Measurements from ENCODE around the gene TEPSIN. TPM values are rescaled to one million over a fixed set of nuclear protein-coding genes. Genes with fewer than 3 reads are reported as not detected.

Gene TEPSIN
- total RNA-seq, 1 donor from 2014 or later, result 50.1 TPM

DNA sequence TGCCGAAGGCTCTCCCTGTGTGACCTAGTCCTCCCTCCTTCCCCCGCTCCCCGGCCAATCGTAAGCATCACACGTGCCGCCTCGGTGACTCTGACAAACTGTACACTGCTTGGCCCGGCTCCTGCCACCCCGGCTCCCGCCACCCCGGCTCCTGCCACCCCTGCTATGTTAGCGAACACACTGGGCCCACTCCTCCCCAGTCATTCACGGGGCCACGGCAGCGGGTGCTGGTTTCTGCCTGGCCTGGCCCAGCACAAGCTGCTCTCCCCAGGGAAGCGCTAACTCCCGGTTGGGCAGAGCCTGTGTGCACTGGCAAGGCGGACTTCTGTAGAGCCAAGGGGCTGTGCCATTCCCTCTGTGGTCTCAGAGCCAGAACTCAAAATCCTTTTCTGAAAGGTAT, 22.2 kb upstream of the TEPSIN start:
- Mint-ChIP-seq H3K36me3 (no peaks in the 10 kb centered on the region), H3K9me3 (no peaks in the 10 kb centered on the region), H3K4me3 (no peak overlapping the region), H3K4me1 (ENCODE audit: unreplicated experiment) (peaks cover 5% of the 10 kb centered on the region), H3K27ac (no peak overlapping the region), H3K27me3 (no peaks in the 10 kb centered on the region)
- no peak for DNase-seq (ENCODE audit: extremely low spot score, unreplicated experiment)
- TF ChIP-seq CTCF (conservative IDR thresholded peaks at IDR 0.05), result no peak

GRCh38 chr17:81260641-81261040, 21.8 kb upstream of the TEPSIN start:
- Mint-ChIP-seq H3K27me3 (no peaks in the 10 kb centered on the region), H3K4me1 (ENCODE audit: unreplicated experiment) (peaks cover 5% of the 10 kb centered on the region), H3K36me3 (no peaks in the 10 kb centered on the region), H3K4me3 (no peak overlapping the region), H3K27ac (no peak overlapping the region), H3K9me3 (no peaks in the 10 kb centered on the region)
- DNase-seq (ENCODE audit: extremely low spot score, unreplicated experiment), result no peak
- TF ChIP-seq CTCF (conservative IDR thresholded peaks at IDR 0.05), result no peak

- no peaks in the 10 kb centered on the region for H3K27me3 Mint-ChIP-seq
- no peak overlapping the region for H3K4me3 Mint-ChIP-seq
- H3K9me3 Mint-ChIP-seq, result no peaks in the 10 kb centered on the region
- no peak for DNase-seq (ENCODE audit: extremely low spot score, unreplicated experiment)
- TF ChIP-seq CTCF (conservative IDR thresholded peaks at IDR 0.05), result peak; percentile 15
- H3K36me3 Mint-ChIP-seq, result no peaks in the 10 kb centered on the region
- H3K4me1 Mint-ChIP-seq (ENCODE audit: unreplicated experiment), result peaks cover 7% of the 10 kb centered on the region
- no peak overlapping the region for H3K27ac Mint-ChIP-seq
These were observed 21.3 kb upstream of the TEPSIN start for GRCh38 chr17:81260171-81260570.

DNA sequence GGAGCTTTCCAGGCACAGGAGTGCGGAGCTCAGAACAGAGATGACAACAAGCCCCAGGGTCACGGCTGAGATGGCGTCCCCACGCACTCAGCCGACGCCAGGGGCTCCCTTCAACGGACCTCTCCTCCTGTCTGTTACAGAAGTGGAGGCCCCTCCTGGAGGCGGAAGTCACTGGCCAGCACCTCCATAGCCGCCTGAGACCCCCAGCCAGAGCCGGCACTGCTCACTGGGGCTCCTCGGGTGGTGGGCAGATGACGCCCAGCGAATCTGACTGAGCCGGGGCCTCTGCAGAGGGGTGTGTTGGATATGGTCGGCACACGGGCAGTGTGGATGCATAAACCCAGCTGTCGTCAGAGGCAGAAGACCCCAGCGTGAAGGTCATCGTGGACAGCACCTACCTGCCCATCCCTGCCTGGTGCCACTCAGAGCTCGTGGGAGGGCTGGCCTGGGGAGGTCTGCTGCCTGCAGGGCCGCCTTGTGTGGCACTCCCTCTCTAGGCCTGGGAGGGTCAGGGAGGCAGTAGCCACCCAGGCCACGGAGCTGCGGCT, 20.3 kb upstream of the TEPSIN start:
- no peak for DNase-seq (ENCODE audit: extremely low spot score, unreplicated experiment)
- Mint-ChIP-seq H3K4me3 (no peak overlapping the region), H3K36me3 (no peaks in the 10 kb centered on the region), H3K4me1 (ENCODE audit: unreplicated experiment) (peaks cover 15% of the 10 kb centered on the region), H3K27ac (no peak overlapping the region), H3K9me3 (no peaks in the 10 kb centered on the region), H3K27me3 (no peaks in the 10 kb centered on the region)
- no peak for TF ChIP-seq CTCF (conservative IDR thresholded peaks at IDR 0.05)

DNA sequence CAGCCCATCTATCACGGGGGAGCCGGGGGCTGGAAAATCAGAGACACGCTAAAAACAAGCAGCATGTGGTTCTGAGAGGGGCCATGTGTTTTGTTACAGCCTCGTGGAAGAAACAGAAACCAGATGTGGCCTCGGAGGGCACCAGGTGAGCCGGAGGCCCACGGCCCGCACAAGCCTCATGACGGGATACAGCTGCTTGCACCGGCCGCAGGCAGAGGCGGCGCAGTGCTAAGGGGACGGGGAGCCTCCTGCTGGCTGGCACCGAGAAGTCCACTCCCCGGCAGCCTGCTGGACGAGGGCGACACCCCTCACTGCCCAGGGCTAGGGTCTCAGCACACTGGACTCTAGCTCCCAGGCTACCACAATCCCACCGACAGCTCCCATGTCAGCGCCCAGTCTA, 19.4 kb upstream of the TEPSIN start:
- H3K9me3 Mint-ChIP-seq, result no peaks in the 10 kb centered on the region
- no peaks in the 10 kb centered on the region for H3K27me3 Mint-ChIP-seq
- H3K4me1 Mint-ChIP-seq (ENCODE audit: unreplicated experiment), result peaks cover 19% of the 10 kb centered on the region
- H3K4me3 Mint-ChIP-seq, result no peak overlapping the region
- peak; percentile 62 for TF ChIP-seq CTCF (conservative IDR thresholded peaks at IDR 0.05)
- no peak for DNase-seq (ENCODE audit: extremely low spot score, unreplicated experiment)
- H3K27ac Mint-ChIP-seq, result no peak overlapping the region
- peaks cover 3% of the 10 kb centered on the region for H3K36me3 Mint-ChIP-seq

GRCh38 chr17:81257533-81257932, 18.7 kb upstream of the TEPSIN start:
- Mint-ChIP-seq H3K36me3 (peaks cover 5% of the 10 kb centered on the region), H3K27me3 (no peaks in the 10 kb centered on the region), H3K9me3 (no peaks in the 10 kb centered on the region), H3K27ac (no peak overlapping the region), H3K4me1 (ENCODE audit: unreplicated experiment) (peaks cover 22% of the 10 kb centered on the region), H3K4me3 (no peak overlapping the region)
- TF ChIP-seq CTCF (conservative IDR thresholded peaks at IDR 0.05), result no peak
- DNase-seq (ENCODE audit: extremely low spot score, unreplicated experiment), result no peak
